ENCODE results near the gene TBC1D22A.

- TF ChIP-seq CTCF (IDR thresholded peaks at IDR 0.05; ENCODE audit: low read depth, low read length) = no peak
- TF ChIP-seq EZH2phosphoT487 (IDR thresholded peaks at IDR 0.05; ENCODE audit: low read depth) = no peak
Measured at GRCh38 chr22:47102648-47103047, 340.2 kb downstream of the TBC1D22A start.

Measured in OCI-LY3 (cell line).